HL-60/S4 treated with phorbol 12-myristate 13-acetate at 8.2 ng/mL for 4 days and 3 days (cell line): ENCODE measurements around the gene GRWD1.

Experiments used
- in situ Hi-C: fragments of 300-500 bp; cut with MboI; formaldehyde crosslinking; loops from 2 replicates; pipeline ENCODE4 v1.15.0; 2022; ENCODE audit warnings: low sequenced_read_pairs

GRWD1 gene

DNA sequence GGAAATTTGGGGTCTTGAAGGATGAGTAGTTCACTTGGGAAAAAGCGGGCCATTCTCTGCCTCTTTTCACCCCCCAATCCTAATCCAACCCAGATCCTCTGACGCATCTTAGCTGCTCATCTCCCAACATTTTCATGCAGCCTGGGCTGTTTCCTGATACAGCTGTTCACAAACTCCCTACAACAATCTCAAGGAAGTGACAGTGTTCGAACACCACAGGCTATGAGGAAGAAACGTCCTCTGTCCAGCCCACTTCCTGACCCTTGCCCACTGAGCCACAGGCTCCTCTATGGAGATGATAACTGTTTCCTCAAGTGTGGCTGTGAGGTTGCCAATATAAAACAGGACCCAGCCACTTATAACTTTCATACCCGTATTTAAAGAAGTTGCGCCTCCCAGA, 49.6 kb downstream of the GRWD1 start:
- in situ Hi-C loops = no loop called here

DNA sequence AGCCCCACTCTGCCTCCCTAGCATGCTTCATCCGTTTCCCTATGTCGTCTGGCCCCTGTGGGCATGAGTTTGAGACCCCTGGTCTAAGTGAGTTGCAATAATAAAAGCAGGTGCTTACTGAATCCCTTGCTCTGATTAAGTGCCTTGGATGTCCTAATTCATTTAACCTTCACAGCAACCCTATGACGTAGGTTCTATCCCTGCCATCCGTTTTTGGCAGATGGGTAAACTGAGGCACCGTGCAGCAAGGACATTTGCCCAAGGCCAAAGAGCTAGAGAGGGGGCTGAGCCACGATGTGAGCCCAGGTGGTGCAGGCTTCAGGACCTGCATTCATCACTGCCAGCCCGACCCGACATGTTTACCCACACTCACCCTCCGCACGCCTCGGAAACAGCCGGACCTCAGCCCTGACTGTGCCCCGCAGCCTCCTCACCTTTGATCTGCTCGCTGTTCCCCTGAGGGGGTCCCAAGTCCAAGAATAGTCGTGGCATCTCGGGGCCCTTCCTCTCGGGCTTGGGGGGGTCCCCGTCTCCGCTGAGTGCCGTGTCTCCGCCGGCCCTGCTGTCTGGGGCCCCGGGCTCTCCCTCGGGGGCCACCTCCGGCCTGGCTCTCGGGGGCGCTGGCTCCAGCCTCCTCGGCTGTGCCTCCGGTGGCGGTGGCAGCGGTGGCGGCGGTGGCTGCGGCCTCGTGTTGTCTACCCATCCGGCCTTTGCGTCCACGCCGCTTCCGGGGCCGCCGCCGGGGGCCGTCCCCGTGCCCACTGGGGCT, 51.4 kb downstream of the GRWD1 start:
- in situ Hi-C loops = no loop called here

DNA sequence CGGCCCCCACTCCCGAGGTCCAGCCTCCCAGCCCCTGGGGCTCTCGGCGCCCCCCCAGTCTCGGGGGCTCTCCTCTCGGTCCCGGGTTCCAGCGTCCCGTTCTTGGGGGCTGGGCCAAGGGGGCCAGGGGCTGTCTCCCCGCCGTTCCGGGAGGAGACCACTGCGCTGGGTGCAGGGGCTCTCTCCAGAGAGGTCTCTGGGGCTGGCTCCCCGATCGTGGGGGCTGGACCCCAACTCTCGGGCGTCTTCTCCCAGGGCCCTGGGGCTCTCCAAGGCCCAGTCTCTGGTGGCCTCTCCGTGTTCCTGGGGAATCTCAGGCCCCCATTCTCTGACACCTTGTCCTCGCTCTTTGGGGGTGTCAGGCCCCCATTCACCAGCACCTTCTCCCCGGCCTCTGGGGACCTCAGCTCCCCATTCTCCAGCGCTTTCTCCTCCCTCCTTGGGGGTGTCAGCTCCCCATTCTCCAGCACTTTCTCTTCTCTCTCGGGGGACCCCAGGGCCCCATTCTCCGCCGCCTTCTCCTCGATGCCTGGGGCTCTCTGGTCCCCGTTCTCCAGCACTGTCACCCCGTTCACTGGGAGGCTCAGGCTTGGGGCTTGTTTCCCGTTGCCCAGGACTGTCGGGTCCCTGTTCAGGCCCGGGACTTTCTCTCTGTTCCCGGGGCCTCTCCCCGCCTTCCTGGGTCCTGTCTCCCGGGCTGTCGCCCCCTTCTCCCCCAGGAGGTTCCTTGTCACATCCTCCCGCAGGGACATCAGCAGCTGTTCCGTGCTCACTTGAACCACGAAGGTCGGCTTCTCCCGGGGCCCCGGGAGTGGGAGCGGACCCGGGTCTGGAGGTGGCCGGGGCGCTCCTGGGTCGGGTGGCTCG, 52.2 kb downstream of the GRWD1 start:
- in situ Hi-C loops = no loop called here

DNA sequence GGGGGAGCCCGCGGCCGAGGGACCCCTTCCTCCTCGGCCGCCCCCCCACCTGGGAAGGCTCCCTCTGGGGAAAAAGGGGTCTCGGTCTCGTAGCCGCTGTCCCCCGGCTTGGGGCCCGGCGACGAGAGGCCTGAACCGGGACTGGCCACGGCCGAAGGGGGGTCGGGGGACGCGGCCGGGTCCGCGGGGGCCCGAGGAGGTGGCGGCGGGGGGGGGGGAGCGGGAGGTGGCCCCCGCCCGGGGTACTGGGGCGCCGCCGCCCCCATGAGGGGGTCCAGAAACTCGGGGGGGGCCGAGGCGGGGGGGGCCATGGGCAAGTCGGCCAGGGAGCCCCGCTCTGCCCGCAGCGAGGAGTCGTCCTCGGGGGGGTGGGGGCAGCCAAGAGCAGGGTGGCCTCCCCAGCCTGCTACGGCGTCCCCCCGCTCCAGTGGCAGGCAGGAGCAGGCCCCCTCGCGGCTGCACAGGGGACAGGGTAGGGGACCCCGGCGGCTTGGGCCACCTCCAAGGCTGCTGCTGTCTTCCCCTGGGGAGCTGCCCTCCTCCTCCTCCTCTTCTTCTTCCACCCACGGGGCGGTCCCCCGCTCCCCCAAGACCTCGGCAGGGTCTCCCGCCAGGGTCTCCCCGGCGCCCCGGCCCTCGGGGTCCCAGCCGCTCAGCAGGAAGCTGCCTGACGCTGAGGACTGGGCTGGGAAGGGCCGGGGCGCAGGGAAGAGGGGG, 53.0 kb downstream of the GRWD1 start:
- in situ Hi-C loops = no loop called here

- in situ Hi-C loops = loop anchor here (10.0 kb wide), 1 partner anchor 85 kb away; no protein-coding TSS in a partner anchor
These were observed 53.7 kb downstream of the GRWD1 start for GRCh38 chr19:48499316-48500090.

DNA sequence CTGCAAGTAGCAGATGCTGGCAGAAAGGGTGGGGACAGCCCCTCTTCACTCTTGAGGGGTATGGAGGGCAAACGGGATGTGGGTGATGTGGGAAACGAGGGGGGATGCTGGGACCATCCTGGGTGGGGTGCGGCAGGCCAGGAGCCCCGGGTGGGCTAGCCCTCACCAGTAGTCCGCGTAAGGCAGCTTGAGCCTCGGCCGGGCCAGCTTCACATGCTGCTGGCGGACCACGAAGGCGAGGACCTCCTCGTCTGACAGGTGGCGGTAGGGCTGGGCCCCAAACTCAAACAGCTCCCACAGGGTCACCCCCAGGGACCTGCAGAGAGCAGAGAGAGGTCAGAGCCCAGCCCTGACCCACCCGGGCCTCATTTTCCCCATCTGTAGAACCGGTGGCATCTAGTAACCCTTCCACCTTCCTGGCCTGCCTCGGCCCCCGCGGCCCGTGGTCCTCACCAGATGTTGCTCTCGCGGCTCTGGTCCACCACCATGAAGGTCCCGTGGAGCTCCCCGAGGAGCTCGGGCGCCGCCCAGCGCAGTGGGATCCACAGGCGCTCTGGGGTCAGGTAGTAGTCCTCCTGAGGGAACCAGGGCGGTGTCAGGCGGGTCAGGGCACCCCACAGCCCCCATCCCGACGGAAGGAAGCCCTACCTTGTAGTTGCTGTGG, 55.2 kb downstream of the GRWD1 start:
- in situ Hi-C loops = loop anchor here (10.0 kb wide), 1 partner anchor 84 kb away; no protein-coding TSS in a partner anchor

- in situ Hi-C loops = loop anchor here (10.0 kb wide), 1 partner anchor 83 kb away; no protein-coding TSS in a partner anchor
These were observed 55.9 kb downstream of the GRWD1 start for GRCh38 chr19:48501494-48502349.

DNA sequence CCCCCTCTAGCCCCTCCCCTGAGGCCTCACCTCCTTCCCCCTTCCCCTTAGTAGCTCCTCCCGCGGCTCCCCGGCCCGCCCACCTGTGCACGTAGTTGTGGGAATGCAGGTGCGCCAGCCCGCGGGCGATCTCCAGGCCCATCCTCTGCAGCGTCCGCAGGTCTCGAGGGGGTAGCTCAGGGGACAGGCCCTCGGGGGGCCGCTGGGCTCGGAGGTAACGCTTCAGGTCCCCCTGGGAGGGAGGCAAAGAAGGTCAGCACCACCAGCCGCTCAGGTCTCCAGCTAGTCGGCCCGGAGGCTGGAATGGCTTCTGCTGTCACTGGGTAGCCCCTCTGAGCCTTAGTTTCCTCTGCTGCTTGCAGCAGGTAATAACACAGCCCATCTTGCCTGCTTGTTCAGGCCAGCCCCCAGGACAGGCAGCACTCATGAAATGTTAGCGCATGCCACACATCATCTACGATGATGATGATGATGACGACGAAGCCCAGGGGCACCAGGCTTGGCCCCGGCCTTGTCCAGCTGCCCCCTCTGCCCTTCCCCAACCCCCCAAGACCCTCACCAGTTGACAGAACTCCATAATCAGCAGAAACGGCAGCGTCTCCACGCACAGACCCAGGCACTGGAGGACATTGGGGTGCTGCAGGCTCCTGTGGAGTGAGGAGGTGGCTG, 56.7 kb downstream of the GRWD1 start:
- in situ Hi-C loops = loop anchor here (10.0 kb wide), 1 partner anchor 82 kb away; no protein-coding TSS in a partner anchor

DNA sequence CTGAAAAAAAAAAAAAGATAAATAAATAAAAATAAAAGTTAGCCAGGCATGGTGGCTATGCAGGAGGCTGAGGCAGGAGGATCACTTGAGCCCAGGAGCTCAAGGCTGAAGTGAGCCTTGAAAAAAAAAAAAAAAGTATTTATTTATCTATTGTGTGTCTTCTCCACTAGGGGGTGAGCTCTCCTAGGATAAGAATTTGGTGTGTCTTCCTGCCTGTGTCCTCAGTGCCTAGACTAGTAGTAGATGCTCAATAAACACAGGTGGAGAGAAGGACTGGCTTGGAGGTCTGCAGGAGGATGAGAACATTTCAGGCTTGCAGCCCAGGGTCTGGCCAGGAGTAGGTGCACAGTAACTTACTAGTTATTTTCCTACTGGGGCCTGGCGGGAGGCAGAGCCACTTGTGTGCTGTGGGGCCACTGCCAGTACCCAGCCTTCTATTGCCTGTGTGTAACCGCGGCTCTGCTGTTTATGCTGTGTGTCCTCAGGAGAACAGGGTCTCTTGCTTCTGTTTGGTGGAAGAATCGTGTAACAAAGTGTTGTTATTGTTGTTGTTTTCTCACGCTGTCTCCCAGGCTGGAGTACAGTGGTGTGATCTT, 60.5 kb downstream of the GRWD1 start:
- in situ Hi-C loops = loop anchor here (10.0 kb wide), 1 partner anchor 79 kb away; no protein-coding TSS in a partner anchor
